Heart left ventricle (tissue), 13 donors: Measurements from ENCODE around the gene TPK1.

Experiments
- POLR2A ChIP-seq, 2 donors: fragments of 450-650 bp; IDR thresholded peaks; one replicate each; pipeline ENCODE4 v1.6.1; 2017; ENCODE audit warnings: antibody characterized with exemption in 2 of 2, mild to moderate bottlenecking in 2 of 2, moderate library complexity in 2 of 2
- TF ChIP-seq, protein P1 (sequence below), 12 donors: fragments of 200-600 bp; sonication (generic) in 4 of 12; IDR thresholded peaks; one replicate each; pipeline versions ENCODE4 v1.5.0 to v1.8.0; 2018 to 2022; ENCODE audit warnings: antibody characterized with exemption in 12 of 12, mild to moderate bottlenecking in 5 of 12
- donor health status: ischemic (EF 13 %, LVEDD 7.1; RV severe dilation, severe dysfunction).
- donor health status: DM: no; HTN: yes; CAD: no.
- donor health status: DM: no; HTN: no; CAD: no.
- donor health status: ischemic (EF 25% LVEDD 6.9; RV normal size, moderate dysfunction).
- donor health status: ischemic (EF 25% LVEDD 5.7; RV mildly dilated, moderate dysfunction).
- donor health status: ischemic (EF 35%, LVEDD 5.7; RV mildly dilated, moderate dysfunction).
- donor health status: nonischemic (EF 11% LVEDD 7.7; RV severe dilation, severe dysfunction).
- donor health status: DM: yes; HTN: yes; CAD: no.
- donor health status: PGD.
- donor health status: ischemic (EF 29% LVEDD 5.4; RV normal size, mild dysfunction).
- donor health status: nonischemic (EF 23%, LVEDD 6.1; RV moderate dilation, normal function).

DNA sequence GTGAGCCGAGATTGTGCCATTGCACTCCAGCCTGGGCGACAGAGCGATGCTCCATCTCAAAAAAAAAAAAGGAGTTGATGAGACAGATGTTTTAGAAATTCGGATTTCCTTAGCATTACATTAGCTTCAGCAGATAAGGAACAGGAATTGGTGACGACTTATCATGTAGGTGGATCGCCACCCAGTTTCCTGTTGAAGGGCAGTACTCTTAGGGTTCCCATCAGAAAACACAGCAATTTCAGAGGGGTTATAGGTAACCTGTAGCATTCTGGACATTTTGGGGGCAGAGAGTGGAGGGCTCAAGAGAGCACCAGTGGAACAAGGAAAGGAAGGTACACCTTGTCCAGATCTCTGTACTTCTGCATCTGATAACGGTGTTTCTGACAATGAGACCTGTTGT, 286.0 kb downstream of the TPK1 start:
- TF ChIP-seq, protein P1, sequence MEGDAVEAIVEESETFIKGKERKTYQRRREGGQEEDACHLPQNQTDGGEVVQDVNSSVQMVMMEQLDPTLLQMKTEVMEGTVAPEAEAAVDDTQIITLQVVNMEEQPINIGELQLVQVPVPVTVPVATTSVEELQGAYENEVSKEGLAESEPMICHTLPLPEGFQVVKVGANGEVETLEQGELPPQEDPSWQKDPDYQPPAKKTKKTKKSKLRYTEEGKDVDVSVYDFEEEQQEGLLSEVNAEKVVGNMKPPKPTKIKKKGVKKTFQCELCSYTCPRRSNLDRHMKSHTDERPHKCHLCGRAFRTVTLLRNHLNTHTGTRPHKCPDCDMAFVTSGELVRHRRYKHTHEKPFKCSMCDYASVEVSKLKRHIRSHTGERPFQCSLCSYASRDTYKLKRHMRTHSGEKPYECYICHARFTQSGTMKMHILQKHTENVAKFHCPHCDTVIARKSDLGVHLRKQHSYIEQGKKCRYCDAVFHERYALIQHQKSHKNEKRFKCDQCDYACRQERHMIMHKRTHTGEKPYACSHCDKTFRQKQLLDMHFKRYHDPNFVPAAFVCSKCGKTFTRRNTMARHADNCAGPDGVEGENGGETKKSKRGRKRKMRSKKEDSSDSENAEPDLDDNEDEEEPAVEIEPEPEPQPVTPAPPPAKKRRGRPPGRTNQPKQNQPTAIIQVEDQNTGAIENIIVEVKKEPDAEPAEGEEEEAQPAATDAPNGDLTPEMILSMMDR (IDR thresholded peaks at IDR 0.05): no peak
- no peak for TF ChIP-seq POLR2A (IDR thresholded peaks at IDR 0.05)
